Mesendoderm (in vitro differentiated cells): Measurements from ENCODE around the gene SWSAP1.
A peak's percentile ranks its signal among the peaks of the same experiment; 100 is the strongest.
"Not testable (repeated sequence)": the region's sequence is repeated elsewhere in the genome, so short reads cannot be mapped to it uniquely, and the experiment has no call there.

Source experiments
- DNase-seq: peaks from one replicate; pipeline ENCODE4 v3.0.0; 2013
- H2AK5ac ChIP-seq: 2 replicates; pipeline ENCODE4 v1.6.1; 2013; ENCODE audit warnings: low read length, inconsistent platforms
- H2BK120ac ChIP-seq: 2 replicates; pipeline ENCODE4 v1.6.1; 2013; ENCODE audit warnings: low read depth, mild to moderate bottlenecking, low read length, moderate library complexity, mixed read lengths
- H2BK15ac ChIP-seq: replicated peaks from 2 replicates; pipeline ENCODE4 v1.6.1; 2013; ENCODE audit warnings: low read depth, mild to moderate bottlenecking, moderate library complexity
- H2BK5ac ChIP-seq: 2 replicates; pipeline ENCODE4 v1.6.1; 2013; ENCODE audit warnings: low read length, inconsistent platforms
- H3K18ac ChIP-seq: 2 replicates; pipeline ENCODE4 v1.6.1; 2013; ENCODE audit warnings: mild to moderate bottlenecking, low read length, mixed read lengths
- H3K23ac ChIP-seq: one replicate; pipeline ENCODE4 v1.6.1; 2013; ENCODE audit warnings: low read length
- H3K27ac ChIP-seq: 2 replicates; pipeline ENCODE4 v1.5.1; 2013; ENCODE audit warnings: low read depth, mild to moderate bottlenecking, inconsistent platforms, low read length, moderate library complexity
- H3K27me3 ChIP-seq: 2 replicates; pipeline ENCODE4 v1.6.1; 2013; ENCODE audit warnings: low read length, control low read depth, mild to moderate bottlenecking, inconsistent platforms; ENCODE audit not compliant: insufficient read depth, poor library complexity
- H3K36me3 ChIP-seq: 2 replicates; pipeline ENCODE4 v1.6.1; 2013; ENCODE audit warnings: low read length, inconsistent platforms; ENCODE audit not compliant: control insufficient read depth, insufficient read depth
- H3K4ac ChIP-seq: one replicate; pipeline ENCODE4 v1.6.1; 2013; ENCODE audit warnings: low read depth, mild to moderate bottlenecking, low read length, moderate library complexity
- H3K4me1 ChIP-seq: 2 replicates; pipeline ENCODE4 v1.6.1; 2013; ENCODE audit warnings: low read depth, low read length, inconsistent platforms; ENCODE audit not compliant: control insufficient read depth
- H3K4me2 ChIP-seq: 2 replicates; pipeline ENCODE4 v1.6.1; 2013; ENCODE audit warnings: low read length
- H3K4me3 ChIP-seq: 2 replicates; pipeline ENCODE4 v1.5.1; 2013; ENCODE audit warnings: mild to moderate bottlenecking, low read length
- H3K56ac ChIP-seq: one replicate; pipeline ENCODE4 v1.6.1; 2013; ENCODE audit warnings: low read length
- H3K79me1 ChIP-seq: 2 replicates; pipeline ENCODE4 v1.6.1; 2013; ENCODE audit warnings: low read length, inconsistent platforms
- H3K79me2 ChIP-seq: 2 replicates; pipeline ENCODE4 v1.6.1; 2013; ENCODE audit warnings: mild to moderate bottlenecking, low read length; ENCODE audit not compliant: control insufficient read depth, insufficient read depth
- H3K9ac ChIP-seq: 2 replicates; pipeline ENCODE4 v1.6.1; 2013; ENCODE audit warnings: low read length, inconsistent platforms
- H4K5ac ChIP-seq: one replicate; pipeline ENCODE4 v1.6.1; 2013; ENCODE audit warnings: low read length
- H4K8ac ChIP-seq: one replicate; pipeline ENCODE4 v1.6.1; 2013; ENCODE audit warnings: low read depth, mild to moderate bottlenecking, control low read depth, low read length, moderate library complexity
- WGBS: extraction: QIAGEN DNeasy Blood & Tissue Kit; methylation state at CpG from one replicate; pipeline ENCODE4 v1.1.7; 2013; ENCODE audit warnings: low lambda C conversion rate, missing lambda C conversion rate; ENCODE audit not compliant: insufficient coverage; ENCODE audit errors: extremely low coverage; 5-methylcytosine and 5-hydroxymethylcytosine counted together

The SWSAP1 gene

GRCh38 chr19:11405846-11406643 lies 31.6 kb downstream of the SWSAP1 start:
- no peak overlapping the region for H3K27ac ChIP-seq
- DNase-seq = peak; percentile 62
- H3K9ac ChIP-seq = peak overlapping the region; percentile 47
- no peaks in the 10 kb centered on the region for H3K79me2 ChIP-seq
- H2AK5ac ChIP-seq = no peak overlapping the region
- H2BK5ac ChIP-seq = no peak overlapping the region
- no peak overlapping the region for H4K5ac ChIP-seq
- no peaks in the 10 kb centered on the region for H3K4me1 ChIP-seq
- WGBS = no CpG with 5 or more reads among the region's 44 CpGs
- H3K18ac ChIP-seq = no peak overlapping the region
- H2BK15ac ChIP-seq = no peak overlapping the region
- H3K36me3 ChIP-seq = no peaks in the 10 kb centered on the region
- no peaks in the 10 kb centered on the region for H3K79me1 ChIP-seq
- H3K4me3 ChIP-seq = no peak overlapping the region
- H4K8ac ChIP-seq = no peak overlapping the region
- no peak overlapping the region for H3K23ac ChIP-seq
- no peak overlapping the region for H2BK120ac ChIP-seq
- H3K27me3 ChIP-seq = no peaks in the 10 kb centered on the region
- H3K4ac ChIP-seq = no peak overlapping the region
- no peak overlapping the region for H3K4me2 ChIP-seq
- peak overlapping the region; percentile 61 for H3K56ac ChIP-seq

- H4K5ac ChIP-seq, H3K27ac ChIP-seq, H3K4ac ChIP-seq, H3K79me1 ChIP-seq, H2BK5ac ChIP-seq, H3K27me3 ChIP-seq, H2AK5ac ChIP-seq, H4K8ac ChIP-seq, H3K23ac ChIP-seq, H3K4me2 ChIP-seq, H3K36me3 ChIP-seq, H2BK15ac ChIP-seq, H3K18ac ChIP-seq, H3K79me2 ChIP-seq, DNase-seq, H2BK120ac ChIP-seq, H3K4me1 ChIP-seq, H3K4me3 ChIP-seq: not testable (repeated sequence)
- no CpG with 5 or more reads among the region's 12 CpGs for WGBS
- peak overlapping the region; percentile 61 for H3K56ac ChIP-seq
- H3K9ac ChIP-seq = peak overlapping the region; percentile 47
Measured at GRCh38 chr19:11406703-11407236, 32.3 kb downstream of the SWSAP1 start.

GRCh38 chr19:11408591-11408990 lies 34.1 kb downstream of the SWSAP1 start:
- no peak overlapping the region for H3K18ac ChIP-seq
- no peak overlapping the region for H3K4me3 ChIP-seq
- H2BK5ac ChIP-seq = no peak overlapping the region
- H3K4me1 ChIP-seq = no peaks in the 10 kb centered on the region
- H4K5ac ChIP-seq = no peak overlapping the region
- no peak for DNase-seq
- H3K9ac ChIP-seq = no peak overlapping the region
- H3K56ac ChIP-seq = no peak overlapping the region
- no peak overlapping the region for H3K27ac ChIP-seq
- H3K23ac ChIP-seq = no peak overlapping the region
- no peaks in the 10 kb centered on the region for H3K36me3 ChIP-seq
- no peak overlapping the region for H2BK15ac ChIP-seq
- no peaks in the 10 kb centered on the region for H3K27me3 ChIP-seq
- no CpG with 5 or more reads among the region's 4 CpGs for WGBS
- no peak overlapping the region for H4K8ac ChIP-seq
- no peak overlapping the region for H2AK5ac ChIP-seq
- no peaks in the 10 kb centered on the region for H3K79me2 ChIP-seq
- H3K4me2 ChIP-seq = no peak overlapping the region
- H2BK120ac ChIP-seq = no peak overlapping the region
- no peak overlapping the region for H3K4ac ChIP-seq
- H3K79me1 ChIP-seq = no peaks in the 10 kb centered on the region

GRCh38 chr19:11410682-11411081 lies 36.2 kb downstream of the SWSAP1 start:
- WGBS = no CpG with 5 or more reads among the region's 8 CpGs
- Histone ChIP-seq H4K5ac (no peak overlapping the region), H3K79me2 (no peaks in the 10 kb centered on the region), H3K9ac (no peak overlapping the region), H2BK15ac (no peak overlapping the region), H3K4me1 (no peaks in the 10 kb centered on the region), H3K79me1 (no peaks in the 10 kb centered on the region), H2AK5ac (no peak overlapping the region), H3K23ac (no peak overlapping the region), H3K4me2 (no peak overlapping the region), H2BK5ac (no peak overlapping the region), H3K4ac (no peak overlapping the region), H3K36me3 (no peaks in the 10 kb centered on the region), H3K4me3 (no peak overlapping the region), H3K56ac (no peak overlapping the region), H3K27ac (no peak overlapping the region), H3K18ac (no peak overlapping the region), H3K27me3 (no peaks in the 10 kb centered on the region), H2BK120ac (no peak overlapping the region), H4K8ac (no peak overlapping the region)
- DNase-seq = peak; percentile 87

GRCh38 chr19:11414544-11414943 lies 40.1 kb downstream of the SWSAP1 start:
- H3K18ac ChIP-seq = no peak overlapping the region
- no peak overlapping the region for H3K4ac ChIP-seq
- no peak overlapping the region for H2BK5ac ChIP-seq
- WGBS = no CpG with 5 or more reads among the region's 2 CpGs
- H3K9ac ChIP-seq = no peak overlapping the region
- H2BK120ac ChIP-seq = no peak overlapping the region
- H3K56ac ChIP-seq = no peak overlapping the region
- no peak for DNase-seq
- no peak overlapping the region for H4K5ac ChIP-seq
- no peak overlapping the region for H2AK5ac ChIP-seq
- H3K27ac ChIP-seq = no peak overlapping the region
- H2BK15ac ChIP-seq = no peak overlapping the region
- H3K4me2 ChIP-seq = no peak overlapping the region
- no peak overlapping the region for H4K8ac ChIP-seq
- no peaks in the 10 kb centered on the region for H3K36me3 ChIP-seq
- H3K4me3 ChIP-seq = no peak overlapping the region
- H3K4me1 ChIP-seq = no peaks in the 10 kb centered on the region
- no peaks in the 10 kb centered on the region for H3K79me2 ChIP-seq
- H3K23ac ChIP-seq = no peak overlapping the region
- no peaks in the 10 kb centered on the region for H3K27me3 ChIP-seq
- H3K79me1 ChIP-seq = no peaks in the 10 kb centered on the region
